ENCODE data around the gene LRRC55. TPM values are rescaled to one million over a fixed set of nuclear protein-coding genes. Genes with fewer than 3 reads are reported as not detected.
A peak's percentile ranks its signal among the peaks of the same experiment; 100 is the strongest.

LRRC55 gene
- total RNA-seq, 1 experiment from 2014 or later = not detected

DNA sequence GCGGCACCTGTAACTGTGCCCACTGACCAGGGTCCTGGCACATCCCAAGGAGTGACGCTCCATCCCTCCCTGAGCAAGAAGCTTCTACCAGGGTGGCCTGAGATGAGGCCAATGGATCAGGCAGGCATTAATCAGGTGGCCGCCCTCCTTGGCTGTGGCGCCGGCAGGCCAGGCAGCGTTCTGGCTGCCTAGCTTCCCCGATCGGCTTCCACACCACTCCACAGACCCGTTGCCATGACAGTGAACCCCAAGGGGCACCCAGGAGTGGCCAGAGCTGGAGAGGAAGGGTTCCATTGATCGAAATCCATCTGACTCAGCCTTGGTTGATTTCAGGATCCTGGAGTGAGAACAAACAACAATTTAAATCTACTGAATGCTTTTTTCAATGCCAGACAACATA is 20.5 kb downstream of the LRRC55 start:
- DNase-seq (ENCODE audit: low spot score) = no peak

- DNase-seq (ENCODE audit: low spot score) = no peak
Measured at GRCh38 chr11:57203359-57203758, 21.6 kb downstream of the LRRC55 start.

- no peak for DNase-seq (ENCODE audit: low spot score)
Measured at GRCh38 chr11:57203882-57204480, 22.2 kb downstream of the LRRC55 start.

DNA sequence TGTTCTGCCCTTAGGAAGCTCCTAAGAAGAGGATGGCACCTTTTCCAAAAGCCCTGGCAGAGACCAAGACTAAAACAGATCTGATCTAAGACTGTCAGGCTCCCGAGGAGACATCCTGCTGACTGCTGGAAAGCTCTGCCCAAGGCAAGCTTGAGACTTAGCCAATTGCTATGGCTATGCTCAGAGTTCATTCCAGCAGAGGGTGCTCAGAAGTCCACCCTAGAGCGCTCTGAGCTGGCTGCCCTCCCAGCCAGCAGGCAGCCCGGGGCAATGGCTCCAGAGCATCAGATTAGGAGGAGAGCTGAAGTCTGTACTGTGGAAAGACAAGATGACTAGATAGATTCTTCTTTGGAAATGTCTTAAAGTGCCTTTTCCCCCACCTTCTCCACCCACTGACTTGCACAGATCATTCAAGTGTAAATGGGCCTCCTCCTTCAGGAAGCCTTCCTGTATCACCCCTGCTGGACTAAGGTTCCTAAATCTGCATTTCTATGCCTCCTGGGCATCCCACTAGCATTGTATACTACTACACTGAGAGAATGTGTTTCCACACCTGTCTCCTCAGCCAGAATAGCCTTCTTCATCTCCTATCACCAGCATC is 23.4 kb downstream of the LRRC55 start:
- DNase-seq (ENCODE audit: low spot score) = peak; percentile 14

- no peak for DNase-seq (ENCODE audit: low spot score)
Measured at GRCh38 chr11:57207168-57207567, 25.4 kb downstream of the LRRC55 start.

- DNase-seq (ENCODE audit: low spot score) = no peak
Measured at GRCh38 chr11:57210781-57211180, 29.0 kb downstream of the LRRC55 start.

- no peak for DNase-seq (ENCODE audit: low spot score)
Measured at GRCh38 chr11:57213342-57214097, 31.8 kb downstream of the LRRC55 start.

DNA sequence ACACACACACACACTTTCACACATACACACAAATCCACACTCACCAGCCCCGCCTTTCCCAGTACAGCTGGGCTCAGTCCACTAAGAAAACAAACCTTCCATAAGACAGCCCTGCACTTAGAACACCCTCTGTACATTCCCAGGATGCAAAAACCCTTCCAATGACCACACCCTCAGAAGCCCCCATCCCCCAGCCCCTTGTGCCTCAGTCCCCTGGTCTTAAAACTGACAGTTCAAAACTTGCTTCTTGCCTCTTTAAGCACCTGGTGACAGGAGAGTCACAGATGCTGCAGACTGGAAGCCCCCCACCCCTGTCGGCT is 32.3 kb downstream of the LRRC55 start:
- DNase-seq (ENCODE audit: low spot score) = no peak

DNA sequence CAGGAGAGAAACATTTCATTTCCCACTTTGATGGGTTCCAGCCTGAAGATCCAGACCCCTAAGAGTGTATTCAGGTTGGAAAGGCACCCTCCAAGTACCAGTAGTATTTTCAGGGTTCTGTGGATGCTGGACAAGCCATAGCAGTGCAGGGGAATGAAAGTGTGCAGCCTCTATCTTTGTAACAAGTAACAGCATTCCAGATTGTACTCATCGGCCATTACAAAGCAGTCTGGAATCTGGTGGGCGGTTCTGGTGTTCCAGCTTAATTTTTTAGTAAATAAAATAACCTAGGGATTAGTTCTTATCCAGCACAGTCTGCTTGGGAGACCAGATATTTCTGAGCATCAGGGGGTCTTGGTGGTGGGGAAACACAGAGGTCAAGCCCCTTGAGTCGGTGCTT is 32.7 kb downstream of the LRRC55 start:
- no peak for DNase-seq (ENCODE audit: low spot score)

DNA sequence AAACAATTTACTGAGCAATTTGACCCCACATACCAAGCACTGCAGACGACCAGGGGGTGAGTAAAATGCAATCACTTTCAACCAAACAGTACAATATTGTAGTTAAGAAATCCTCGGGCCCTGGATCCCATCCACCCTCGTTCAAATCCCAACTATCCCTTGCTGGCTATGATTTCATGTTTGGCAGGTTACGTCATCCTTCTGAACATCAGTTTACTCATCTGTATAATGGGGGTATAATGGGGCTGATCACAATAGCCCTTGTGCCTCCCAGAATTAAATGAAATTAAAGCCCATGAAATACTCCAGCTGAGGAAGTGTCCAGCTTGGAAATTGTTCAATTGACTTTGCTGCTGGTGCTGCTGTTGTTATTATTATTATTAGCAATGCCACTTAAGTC is 34.7 kb downstream of the LRRC55 start:
- DNase-seq (ENCODE audit: low spot score) = no peak

- DNase-seq (ENCODE audit: low spot score) = no peak
Measured at GRCh38 chr11:57217053-57217452, 35.3 kb downstream of the LRRC55 start.

GRCh38 chr11:57219021-57219627 is 37.4 kb downstream of the LRRC55 start:
- DNase-seq (ENCODE audit: low spot score) = no peak

GRCh38 chr11:57222239-57222638 is 40.5 kb downstream of the LRRC55 start:
- no peak for DNase-seq (ENCODE audit: low spot score)

GRCh38 chr11:57223601-57224000 is 41.8 kb downstream of the LRRC55 start:
- no peak for DNase-seq (ENCODE audit: low spot score)

- no peak for DNase-seq (ENCODE audit: low spot score)
Measured at GRCh38 chr11:57224128-57224527, 42.4 kb downstream of the LRRC55 start.

GRCh38 chr11:57224537-57224936 is 42.8 kb downstream of the LRRC55 start:
- no peak for DNase-seq (ENCODE audit: low spot score)

- DNase-seq (ENCODE audit: low spot score) = no peak
Measured at GRCh38 chr11:57228600-57228999, 46.8 kb downstream of the LRRC55 start.

DNA sequence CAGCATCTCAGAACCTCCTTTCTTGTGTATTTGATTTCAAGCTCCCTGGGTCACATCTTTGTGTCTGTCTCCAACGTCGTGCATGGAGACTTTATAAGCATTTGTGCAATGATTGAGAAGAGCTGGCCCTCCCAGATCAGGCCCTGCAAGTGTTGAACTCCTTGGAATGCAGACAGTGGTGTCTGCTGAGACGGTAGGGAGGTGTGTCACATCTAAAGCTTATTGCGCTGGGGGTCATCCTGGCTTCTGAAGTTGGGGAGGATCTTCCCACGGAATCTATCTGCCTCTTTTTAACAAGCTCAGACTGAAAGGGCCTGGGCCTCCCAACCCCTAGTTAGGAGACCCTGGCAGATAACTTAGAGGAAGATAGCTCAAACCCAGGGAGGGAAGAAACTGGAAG is 48.6 kb downstream of the LRRC55 start:
- DNase-seq (ENCODE audit: low spot score) = no peak

DNA sequence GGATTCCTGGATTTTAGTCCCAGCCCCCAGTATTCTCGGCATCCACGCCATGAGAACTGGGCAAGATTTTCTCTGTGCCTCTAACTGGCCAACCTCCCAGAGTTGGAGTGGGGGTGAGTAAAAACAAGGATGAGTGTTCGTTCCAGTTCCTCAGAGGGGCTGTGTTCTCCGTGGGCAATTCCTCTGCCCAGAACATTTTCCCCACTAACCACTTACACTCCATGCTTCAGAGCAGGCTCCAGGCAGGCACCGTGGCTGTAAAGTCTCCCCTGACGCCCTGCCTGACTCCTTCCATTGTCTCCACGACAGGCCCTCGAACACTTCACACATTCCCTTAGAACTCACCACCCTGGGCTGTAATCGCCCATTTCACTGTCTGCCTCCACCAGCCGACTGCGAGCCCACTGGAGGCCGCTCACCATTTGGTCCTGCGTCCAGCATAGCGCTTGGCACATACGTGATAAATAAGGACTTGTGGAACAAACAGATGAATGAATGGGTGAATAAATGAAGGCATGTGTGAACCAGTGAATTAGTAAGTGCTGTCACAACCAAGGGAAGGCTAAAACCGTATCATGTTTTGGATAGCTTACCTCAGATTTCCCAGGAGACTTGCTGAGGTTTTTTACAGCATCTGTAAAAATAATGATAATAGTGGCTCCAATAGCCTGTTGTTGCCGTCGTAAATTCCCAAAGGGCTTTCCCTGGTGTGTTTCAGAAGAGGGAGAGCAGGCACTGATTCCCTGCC is 49.2 kb downstream of the LRRC55 start:
- no peak for DNase-seq (ENCODE audit: low spot score)

- DNase-seq (ENCODE audit: low spot score) = no peak
Measured at GRCh38 chr11:57231539-57232253, 49.9 kb downstream of the LRRC55 start.

GRCh38 chr11:57233702-57234101 is 51.9 kb downstream of the LRRC55 start:
- DNase-seq (ENCODE audit: low spot score) = no peak

All from HT-29 (cell line).